ENCODE results near the gene KRT76.

The KRT76 gene

DNA sequence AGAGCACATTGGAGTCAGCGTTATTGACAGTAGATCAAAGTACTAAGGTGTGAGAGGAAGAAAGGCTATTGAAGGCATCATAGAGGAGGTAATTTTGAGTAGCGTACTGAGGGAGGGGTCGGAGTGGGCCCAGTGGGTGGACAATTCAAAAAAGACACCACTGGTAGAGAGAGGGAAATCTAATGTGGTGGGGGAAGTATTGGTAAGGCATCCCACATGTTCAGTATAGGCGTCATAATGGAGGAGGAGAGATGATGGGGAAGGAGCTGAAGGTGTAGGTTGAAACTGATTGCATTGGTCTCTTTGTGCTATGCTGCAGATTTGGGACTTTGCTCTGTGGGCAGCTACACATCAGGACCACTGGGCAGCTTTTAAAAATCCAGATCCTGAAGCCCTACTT is 50.1 kb downstream of the KRT76 start:
- DNase-seq: no peak

DNA sequence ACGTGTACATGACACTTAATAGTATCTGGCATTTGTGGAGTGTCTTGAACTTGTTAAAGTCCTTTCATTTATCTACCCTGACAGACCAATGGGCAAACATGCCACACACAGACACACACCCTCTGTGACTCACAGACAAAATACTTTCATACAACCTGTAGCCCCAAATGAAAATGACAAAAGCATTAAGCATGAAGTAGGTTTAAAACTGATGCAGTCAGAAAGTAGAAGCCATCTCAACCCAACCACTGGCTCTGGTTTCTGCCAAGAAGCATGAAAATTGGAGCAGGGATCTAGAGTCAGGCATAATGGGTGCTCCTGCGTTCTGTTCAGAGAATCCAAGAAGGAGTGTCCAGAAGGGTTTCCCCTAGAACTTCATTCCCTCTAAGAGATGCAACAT is 50.7 kb downstream of the KRT76 start:
- no peak for DNase-seq

DNA sequence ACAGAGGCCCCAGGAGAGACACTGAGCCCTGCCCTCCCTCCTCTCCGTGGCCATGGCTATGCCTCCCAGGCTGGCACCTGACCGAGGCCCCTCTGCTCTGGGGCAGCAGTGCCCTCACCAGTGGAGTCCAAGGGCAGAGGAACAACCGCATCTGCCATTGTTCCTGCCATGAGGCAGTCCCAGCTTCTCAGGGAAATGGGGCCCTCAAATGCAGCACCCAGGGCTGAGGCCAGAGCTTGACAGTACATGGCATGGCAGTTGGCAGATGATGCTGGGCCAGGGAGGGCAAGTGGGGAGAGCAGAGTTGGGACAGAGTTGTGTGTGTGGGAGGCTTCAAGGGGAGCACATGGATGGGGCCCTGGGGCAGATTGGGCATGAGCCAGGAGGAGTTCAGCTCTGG is 52.8 kb downstream of the KRT76 start:
- no peak for DNase-seq

DNA sequence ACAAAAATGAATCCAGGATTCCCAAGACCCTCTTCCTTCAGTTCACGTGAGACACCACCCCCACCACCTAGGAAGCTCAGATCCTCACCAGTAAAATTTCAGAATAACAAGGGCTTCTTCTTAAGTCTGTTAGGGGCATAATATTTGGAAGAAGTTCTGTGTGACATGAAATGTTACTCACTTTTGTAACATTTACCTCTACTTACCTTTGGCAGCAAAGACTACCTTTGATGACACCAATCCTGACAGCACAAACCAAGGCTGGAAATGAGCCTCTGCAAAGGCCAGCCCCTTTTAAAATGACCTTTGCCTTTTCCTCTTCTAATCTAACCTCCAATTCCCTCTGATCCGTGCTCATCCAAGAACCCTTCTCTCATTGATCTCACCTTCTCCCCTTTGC is 54.5 kb downstream of the KRT76 start:
- no peak for DNase-seq

DNA sequence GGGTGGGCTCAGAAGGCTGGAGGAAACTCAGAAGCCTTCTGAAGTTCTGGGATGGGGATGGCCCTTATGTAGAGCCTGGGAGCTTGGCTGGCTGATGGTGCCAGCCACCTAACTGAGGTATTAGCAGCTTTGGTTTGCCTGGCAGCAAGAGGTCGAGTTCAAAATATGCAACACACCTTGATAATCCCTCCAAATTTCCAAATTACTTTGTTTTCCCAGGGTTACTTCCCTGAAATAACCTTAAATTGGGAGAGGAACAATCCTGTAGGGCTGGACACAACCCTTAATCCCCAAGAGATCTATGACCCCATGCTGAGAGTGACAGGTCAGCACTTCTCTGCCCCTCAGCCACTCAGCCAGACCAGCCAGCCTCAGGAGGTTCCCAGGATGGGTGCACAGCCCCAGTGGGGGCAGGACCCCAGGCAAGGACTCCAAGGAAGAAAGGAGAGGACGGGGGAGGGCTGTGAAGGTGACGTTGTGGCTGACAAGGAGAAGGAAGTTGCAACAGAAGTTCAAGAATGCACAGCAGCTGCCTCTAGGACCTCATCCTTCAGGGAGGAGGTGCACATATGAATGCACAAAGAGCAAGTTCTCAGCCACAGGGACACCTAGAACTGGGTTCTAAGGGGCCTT is 55.2 kb downstream of the KRT76 start:
- no peak for DNase-seq

DNA sequence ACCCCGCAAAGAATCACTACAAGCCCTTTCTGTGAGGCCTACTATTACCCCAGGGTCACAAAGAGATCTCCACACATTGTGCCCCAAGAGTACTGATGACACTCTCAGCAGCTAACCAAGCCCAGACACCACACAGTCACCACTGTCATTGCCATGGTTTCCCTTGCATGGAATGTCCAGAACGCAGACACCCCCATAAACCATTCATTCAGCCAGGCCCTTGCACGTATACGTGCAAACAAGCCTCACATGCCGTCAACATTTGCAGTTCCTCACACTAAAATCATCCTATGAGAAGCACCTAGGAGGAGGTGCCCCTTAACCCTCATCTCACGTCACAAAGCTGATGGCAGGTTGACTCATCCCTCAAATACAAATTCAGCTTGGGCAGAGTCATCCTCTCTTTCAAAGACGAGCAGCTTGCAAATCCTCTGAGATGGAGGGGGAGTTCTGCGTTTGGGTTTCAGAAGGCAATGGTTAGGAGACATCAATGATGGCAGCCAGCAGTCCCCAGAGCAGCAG is 56.7 kb downstream of the KRT76 start:
- DNase-seq: no peak
